ENCODE data around the gene ERMP1.
"Not testable (repeated sequence)": the region's sequence is repeated elsewhere in the genome, so short reads cannot be mapped to it uniquely, and the experiment has no call there.

The ERMP1 gene

DNA sequence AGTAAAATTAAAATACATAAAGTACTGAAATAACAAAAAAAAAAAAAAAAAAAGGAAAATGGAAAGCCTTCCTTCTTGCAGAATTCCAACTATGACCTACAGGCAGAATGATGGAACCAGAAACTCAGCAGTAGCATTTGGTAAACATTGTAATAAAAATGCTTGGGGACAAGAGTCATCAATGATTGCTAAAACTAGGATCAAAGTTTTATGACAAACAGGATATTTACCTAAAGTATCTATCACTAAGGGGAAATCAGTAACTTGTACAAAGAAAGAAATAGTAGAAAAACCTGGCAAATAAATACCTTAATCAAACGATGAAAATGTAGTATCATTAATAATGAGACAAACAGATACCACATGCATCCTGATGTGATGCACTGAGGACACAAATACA, 17.5 kb downstream of the ERMP1 start:
- DNase-seq, result no peak

DNA sequence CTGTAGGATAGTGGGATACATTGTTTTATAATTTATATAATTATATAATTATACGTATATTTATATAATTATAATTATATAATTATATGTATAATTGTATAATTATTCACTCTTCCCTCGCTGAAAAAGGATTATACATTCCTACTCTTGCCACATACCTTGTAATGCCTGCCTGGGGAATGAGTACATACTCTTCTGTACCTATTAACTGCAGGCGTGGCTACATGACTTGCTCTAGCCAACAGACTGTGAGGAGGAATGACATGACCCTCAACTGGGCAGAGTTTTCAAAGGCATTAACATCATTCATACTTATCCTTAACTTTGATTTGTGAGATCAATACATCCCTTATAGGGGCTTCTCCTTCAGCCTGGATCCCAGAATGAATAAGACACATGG, 19.1 kb downstream of the ERMP1 start:
- DNase-seq, result no peak

DNA sequence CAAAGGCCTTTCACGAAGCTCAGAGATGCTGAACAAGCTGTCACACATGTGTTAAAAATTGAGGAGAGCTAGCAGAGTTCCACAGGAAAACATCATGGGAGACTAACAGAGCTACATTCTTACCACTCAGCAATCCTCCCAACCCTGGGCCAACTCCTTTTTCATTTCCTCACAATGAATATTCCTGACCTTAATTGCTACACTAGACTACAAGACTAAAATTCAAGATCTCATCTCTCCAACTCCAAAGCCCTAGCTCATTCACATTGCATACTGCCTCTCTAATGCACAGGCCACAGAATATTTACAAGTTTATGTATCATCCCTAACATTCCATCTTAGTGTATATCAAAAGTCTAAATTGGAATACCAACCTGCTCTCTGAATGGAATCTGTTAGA, 21.2 kb downstream of the ERMP1 start:
- DNase-seq, result no peak

GRCh38 chr9:5805478-5805877, 27.4 kb downstream of the ERMP1 start:
- no peak for DNase-seq

DNA sequence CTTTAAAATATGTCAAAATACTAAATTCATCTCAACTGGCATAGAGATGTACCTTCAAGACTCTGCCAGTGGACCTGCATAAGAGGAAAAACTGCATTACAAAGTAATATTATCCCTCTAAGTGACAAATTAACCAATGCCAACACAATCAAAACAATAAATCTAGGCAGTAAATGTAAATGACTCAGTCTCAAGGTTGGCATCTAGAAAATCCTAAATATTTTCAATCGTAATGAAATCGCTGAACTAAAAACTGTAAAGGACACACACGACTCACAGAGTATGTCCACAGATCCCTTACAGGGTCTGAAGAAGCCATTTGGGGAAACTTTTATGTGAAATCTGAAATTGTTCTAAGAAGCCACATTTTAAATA, 31.2 kb downstream of the ERMP1 start:
- DNase-seq, result no peak

GRCh38 chr9:5800969-5801738, 31.8 kb downstream of the ERMP1 start:
- no peak for DNase-seq

DNA sequence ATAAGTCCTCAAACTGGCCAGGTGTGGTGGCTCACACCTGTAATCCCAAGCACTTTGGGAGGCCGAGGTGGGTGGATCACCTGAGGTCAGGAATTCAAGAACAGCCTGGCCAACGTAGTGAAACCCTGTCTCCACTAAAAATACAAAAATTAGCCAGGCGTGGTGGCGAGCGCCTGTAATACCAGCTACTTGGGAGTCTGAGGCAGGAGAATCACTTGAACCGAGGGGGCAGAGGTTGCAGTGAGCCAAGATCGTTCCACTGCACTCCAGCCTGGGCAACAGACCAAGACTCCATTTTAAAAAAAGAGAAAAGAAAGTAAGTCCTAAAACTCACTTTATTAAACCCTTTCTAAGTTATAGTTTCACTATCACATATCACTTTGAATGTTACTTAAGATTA, 32.5 kb downstream of the ERMP1 start:
- DNase-seq, result not testable (repeated sequence)

DNA sequence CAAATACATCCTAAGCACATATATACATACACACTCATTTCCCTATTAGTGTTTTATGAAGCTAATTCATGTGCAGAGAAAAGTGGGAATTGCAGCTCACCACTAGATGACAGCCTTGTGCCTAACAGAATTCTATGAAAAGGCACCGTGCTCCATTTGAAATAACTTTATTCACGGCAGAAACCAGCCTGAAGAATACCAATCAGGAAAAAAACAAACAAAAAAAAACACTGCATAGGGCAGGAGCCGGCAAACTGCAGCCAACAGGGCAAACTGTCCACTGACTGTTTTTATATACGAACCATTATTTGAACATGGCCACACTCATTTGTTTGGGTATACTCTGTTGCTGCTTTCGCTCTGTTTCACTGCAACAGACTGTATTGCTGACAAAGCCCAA, 33.6 kb downstream of the ERMP1 start:
- no peak for DNase-seq

DNA sequence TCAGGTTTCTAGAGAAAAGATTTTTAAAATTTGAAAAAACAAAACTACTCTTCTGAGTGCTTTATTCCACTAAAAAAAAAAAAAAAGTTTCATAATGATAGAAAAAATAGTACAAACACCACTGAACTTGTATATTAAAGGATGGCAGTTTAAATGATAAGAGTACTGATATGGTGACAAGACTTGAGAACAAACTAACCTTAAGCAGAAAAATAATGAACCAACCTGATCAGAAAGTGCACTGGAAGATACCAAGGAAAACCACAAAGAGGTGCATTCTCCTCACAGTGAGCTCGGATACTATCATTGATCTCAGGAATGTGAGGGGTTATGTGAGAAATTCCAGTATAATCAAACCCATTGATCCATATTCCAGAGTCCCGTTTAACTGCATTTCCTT, 34.3 kb downstream of the ERMP1 start:
- no peak for DNase-seq

- DNase-seq, result no peak
These were observed 36.6 kb downstream of the ERMP1 start for GRCh38 chr9:5796298-5796697.

- DNase-seq, result no peak
These were observed 39.1 kb downstream of the ERMP1 start for GRCh38 chr9:5793812-5794211.

- DNase-seq, result no peak
These were observed 41.0 kb downstream of the ERMP1 start for GRCh38 chr9:5791870-5792269.

- no peak for DNase-seq
These were observed 42.0 kb downstream of the ERMP1 start for GRCh38 chr9:5790923-5791322.

DNA sequence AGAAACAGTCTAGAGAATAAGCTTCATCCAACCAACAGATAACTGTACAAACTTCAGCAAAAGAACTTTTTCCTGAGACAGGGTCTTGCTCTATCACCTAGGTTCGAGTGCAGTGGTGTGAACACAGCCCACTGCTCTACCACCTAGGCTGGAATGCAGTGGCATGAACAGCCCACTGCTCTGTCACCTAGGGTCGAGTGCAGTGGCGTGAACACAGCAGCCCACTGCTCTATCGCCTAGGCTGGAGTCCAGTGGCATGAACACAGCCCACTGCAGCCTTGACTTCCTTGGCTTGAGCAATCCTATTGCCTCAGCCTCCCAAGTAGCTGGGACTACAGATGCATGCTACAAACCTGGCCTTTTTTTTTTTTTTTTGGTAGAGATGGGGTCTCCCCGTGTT, 43.4 kb downstream of the ERMP1 start:
- no peak for DNase-seq

DNA sequence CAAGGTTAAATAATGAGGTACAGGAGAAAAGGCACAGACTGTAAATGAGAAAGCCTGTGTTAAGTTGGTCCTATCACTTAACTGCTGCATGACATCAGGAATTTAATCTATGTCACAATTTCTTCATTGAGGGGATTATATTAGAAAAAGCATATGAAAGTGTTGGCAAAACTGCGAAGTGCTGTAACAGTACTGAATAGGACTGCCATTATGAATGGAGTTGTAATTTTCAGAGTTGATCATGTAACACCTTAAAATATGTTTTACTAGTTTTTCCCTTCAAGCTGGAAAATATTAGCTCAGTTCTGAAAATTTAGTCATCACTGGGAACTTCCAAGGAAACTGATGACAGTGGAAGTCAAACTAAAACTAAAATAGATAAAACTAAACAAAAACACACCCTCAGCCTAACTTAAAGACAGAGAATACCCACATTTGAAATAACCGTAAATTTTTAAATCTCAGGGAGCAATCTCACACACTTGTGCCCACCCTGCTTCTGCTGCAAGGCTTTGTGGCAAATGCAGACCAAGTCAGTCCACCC, 45.1 kb downstream of the ERMP1 start:
- no peak for DNase-seq

DNA sequence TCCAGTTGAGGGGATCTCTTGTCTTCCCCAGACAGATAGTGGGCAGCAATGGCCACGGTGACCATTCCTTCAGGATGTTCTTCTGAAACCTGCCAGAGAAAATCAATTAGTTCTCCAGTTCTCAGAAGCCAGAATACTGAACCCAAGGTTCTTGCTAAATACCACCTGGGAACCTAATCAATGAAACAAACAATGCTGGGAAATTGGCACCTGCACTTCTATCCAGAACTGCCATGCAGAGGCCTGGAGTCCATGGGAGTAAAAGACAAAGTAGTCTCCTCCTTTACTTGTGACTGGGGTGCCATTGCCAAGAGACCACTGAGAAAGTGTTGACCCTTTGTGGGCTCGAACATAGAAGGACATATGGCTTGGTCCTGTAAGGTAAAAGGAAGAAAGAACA, 45.7 kb downstream of the ERMP1 start:
- DNase-seq, result no peak

GRCh38 chr9:5786370-5787127, 46.4 kb downstream of the ERMP1 start:
- no peak for DNase-seq

DNA sequence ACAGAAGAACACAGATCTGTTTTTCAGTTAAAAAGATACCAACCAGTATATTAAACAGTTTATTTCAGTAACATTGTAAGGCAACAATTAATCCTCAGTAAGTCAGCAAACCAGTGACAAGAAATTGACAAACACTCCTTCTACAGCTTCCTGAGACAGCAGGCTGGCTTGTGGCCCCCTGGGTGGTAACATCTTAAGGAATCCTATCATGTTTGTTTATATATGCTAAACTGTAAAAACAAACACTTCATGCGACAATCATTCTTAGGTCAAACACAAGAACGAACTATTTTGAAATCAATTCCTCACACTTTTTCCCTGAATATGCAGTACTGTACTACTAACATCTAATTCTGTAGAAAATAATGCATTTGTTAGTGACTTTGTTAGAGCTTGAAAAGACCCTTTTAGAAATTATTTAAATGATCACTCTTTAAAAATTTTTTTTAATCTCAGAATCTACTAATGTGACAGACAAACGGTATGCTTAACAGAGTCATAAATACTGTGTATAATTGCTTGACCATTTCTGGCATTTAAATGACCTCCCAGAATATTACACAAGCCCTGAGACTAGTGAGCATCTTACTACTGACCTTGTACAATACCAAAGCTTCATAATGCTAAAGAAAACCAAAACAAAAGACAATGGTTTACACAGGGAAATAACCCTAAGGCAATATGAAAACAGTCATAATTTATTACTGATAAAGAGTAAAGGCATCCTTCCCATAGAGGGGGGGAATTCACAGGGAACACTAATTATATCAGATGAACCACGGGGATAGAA, 48.2 kb downstream of the ERMP1 start:
- DNase-seq, result no peak

DNA sequence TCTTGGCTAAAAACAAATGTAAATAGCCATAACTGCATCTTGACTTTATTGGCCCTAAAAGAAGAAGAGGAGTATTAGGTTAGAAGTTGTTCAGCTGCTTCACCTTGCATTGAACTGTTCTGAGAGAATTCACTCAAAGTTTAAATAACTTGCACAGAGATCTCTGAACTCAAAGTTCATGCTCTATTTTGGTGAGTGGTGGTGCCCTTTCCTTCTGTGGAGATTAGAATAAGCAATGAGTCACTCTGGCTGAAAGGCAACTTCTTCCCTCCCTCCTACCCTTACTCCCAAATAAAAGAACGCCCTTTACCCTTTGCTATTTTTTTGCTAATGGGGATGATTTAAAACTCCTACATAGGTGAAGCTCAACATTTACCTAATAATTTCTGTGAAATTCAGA, 48.9 kb downstream of the ERMP1 start:
- no peak for DNase-seq

GRCh38 chr9:5783420-5783819, 49.5 kb downstream of the ERMP1 start:
- DNase-seq, result not testable (repeated sequence)

DNA sequence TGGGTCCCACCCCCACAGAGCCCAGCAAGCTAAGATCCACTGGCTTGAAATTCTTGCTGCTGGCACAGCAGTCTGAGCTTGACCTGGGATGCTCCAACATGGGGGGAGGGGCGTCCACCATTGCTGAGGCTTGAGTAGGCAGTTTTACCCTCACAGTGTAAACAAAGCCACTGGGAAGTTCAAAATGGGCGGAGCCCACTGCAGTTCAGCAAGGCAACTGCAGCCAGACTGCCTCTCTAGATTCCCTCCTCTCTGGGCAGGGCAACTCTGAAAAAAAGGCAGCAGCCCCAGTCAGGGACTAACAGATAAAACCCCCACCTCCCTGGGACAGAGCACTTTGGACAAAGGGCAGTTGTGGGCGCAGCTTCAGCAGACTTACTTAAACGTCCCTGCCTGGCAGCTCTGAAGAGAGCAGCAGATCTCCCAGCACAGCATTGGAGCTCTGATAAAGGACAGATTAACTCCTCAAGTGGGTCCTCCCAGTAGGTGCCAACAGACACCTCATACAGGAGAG, 53.2 kb downstream of the ERMP1 start:
- DNase-seq, result not testable (repeated sequence)

DNA sequence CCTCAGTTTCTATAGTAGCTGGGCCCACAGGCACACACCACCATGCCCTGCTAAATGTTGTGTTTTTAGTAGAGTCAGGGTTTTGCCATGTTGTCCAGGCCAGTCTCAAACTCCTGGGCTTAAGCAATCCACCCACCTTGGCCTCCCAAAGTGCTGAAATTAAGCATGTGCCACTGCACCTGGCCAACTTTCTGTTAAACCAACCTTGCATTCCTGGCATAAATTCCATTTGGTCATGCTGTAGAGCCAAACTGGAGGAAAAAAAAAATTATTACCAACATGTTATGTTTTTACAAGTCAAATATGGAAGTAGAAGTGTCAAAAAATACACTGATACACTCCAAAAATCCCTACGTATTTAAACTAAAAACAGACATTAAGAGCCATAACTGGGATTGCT, 54.1 kb downstream of the ERMP1 start:
- DNase-seq, result no peak

DNA sequence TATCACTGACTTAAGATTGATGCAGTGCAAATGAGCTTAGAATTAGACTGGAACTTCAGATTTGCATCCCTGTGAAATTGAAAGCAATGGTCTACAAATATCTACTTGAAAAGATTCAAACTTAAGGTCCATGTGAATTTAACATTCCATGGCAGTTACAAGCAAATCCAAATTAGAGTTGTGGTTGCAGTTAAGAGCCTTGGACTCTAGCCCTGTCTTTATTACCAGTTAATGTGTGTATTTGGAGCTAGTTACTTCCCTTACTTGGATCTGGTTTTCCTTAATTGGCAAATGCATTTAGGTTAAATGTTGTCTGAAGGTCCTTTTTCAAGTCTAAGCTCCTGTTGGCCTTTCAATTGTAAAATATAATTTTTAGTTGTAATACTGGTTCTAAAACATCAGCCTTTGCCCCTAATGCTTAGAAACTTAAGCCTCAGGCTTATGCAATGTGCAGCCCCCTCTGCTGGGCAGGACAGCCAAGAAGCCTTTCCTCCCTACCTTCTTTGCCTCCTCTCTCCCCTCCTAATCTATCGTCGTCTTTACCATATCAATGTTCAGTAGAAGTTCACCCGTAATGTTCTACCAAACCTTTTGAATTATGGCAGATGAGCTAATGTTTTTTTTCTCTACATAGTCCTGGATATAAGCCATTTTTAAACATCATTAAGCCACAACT, 59.5 kb downstream of the ERMP1 start:
- no peak for DNase-seq
